HG03571 (cell line): ENCODE results near the gene CALR.
"Not testable (repeated sequence)": the region's sequence is repeated elsewhere in the genome, so short reads cannot be mapped to it uniquely, and the experiment has no call there.

Experiments used
- ATAC-seq: cut with Tn5 transposase; IDR thresholded peaks from one replicate; pipeline ENCODE4 v1.9.1; 2021; ENCODE audit not compliant: unreplicated experiment

CALR gene

GRCh38 chr19:12933287-12934072 is 4.9 kb upstream of the CALR start, which contains the start of gene FARSA:
TSS of gene FARSA (minus strand) at chr19:12933711. CDS start at chr19:12933696, 15 bp downstream.
- peak; percentile 36 for ATAC-seq

GRCh38 chr19:12935071-12935470 is 3.3 kb upstream of the CALR start:
- ATAC-seq: no peak

GRCh38 chr19:12936582-12936981 is 1.8 kb upstream of the CALR start:
- ATAC-seq: no peak

- ATAC-seq: no peak
These were observed 1.1 kb upstream of the CALR start for GRCh38 chr19:12937093-12937926.

GRCh38 chr19:12938779-12939601 is 581 bp downstream of the CALR start:
- ATAC-seq: no peak

GRCh38 chr19:12939975-12940423 is 1.6 kb downstream of the CALR start:
- ATAC-seq: no peak

- no peak for ATAC-seq
These were observed 2.5 kb downstream of the CALR start for GRCh38 chr19:12940897-12941296.

GRCh38 chr19:12943437-12944044 is 5.1 kb downstream of the CALR start:
- ATAC-seq: no peak

GRCh38 chr19:12944104-12944674 is 5.8 kb downstream of the CALR start:
- no peak for ATAC-seq

- ATAC-seq: peak; percentile 50
These were observed 7.2 kb downstream of the CALR start, which contains the start of gene RAD23A for GRCh38 chr19:12945479-12946091. TSS of gene RAD23A (plus strand) at chr19:12945862. CDS start at chr19:12945949, 87 bp downstream.

GRCh38 chr19:12946092-12946721 is 7.8 kb downstream of the CALR start:
- ATAC-seq: peak; percentile 31

- no peak for ATAC-seq
These were observed 8.5 kb downstream of the CALR start for GRCh38 chr19:12946731-12947496.

- no peak for ATAC-seq
These were observed 9.5 kb downstream of the CALR start for GRCh38 chr19:12947702-12948611.

- no peak for ATAC-seq
These were observed 10.4 kb downstream of the CALR start for GRCh38 chr19:12948612-12949362.

- ATAC-seq: no peak
These were observed 11.2 kb downstream of the CALR start for GRCh38 chr19:12949363-12950283.

- not testable (repeated sequence) for ATAC-seq
These were observed 13.6 kb downstream of the CALR start for GRCh38 chr19:12952050-12952449.
